GM12891 (cell line): ENCODE data around the gene CDK8.

Experiments
- POLR2A ChIP-seq: IDR thresholded peaks from 2 replicates; pipeline ENCODE4 v1.6.1; 2011; ENCODE audit warnings: low read depth, low read length, control low read depth
- POLR2AphosphoS5 ChIP-seq: IDR thresholded peaks from 2 replicates; pipeline ENCODE4 v1.6.1; 2011; ENCODE audit warnings: low read depth, low read length, control low read depth
- TAF1 ChIP-seq: IDR thresholded peaks from 2 replicates; pipeline ENCODE4 v1.6.1; 2011; ENCODE audit warnings: low read depth, low read length, control low read depth

DNA sequence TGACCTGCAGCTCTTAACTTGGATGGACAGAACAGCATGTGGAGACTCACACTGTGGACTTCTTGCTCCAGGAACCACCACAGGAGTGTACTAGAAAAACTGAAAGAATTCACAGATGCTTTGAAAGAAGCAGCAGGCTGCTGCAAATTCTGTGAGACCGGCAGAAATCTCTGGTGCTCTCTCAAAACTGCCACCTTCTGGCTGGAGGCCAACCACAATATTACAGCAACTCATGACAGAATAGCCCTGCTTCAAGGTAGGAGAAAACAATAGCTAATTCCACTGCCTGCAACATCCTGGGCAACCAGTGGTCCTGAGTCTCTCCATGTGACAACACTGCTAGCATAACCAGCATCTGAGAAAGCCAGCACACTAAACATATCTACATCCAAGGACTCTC is 26.9 kb downstream of the CDK8 start:
- TF ChIP-seq POLR2A (no peak), TAF1 (no peak), POLR2AphosphoS5 (no peak)
